Ovary (tissue), 3 donors: ENCODE data around the gene KRT7.

Experiments used
- POLR2A ChIP-seq: fragments of 450-650 bp; IDR thresholded peaks from one replicate; pipeline ENCODE4 v1.6.1; 2017; ENCODE audit warnings: antibody characterized with exemption, mild to moderate bottlenecking, moderate library complexity
- TF ChIP-seq, protein P1 (sequence below), 3 donors: fragments of 450-650 bp in 2 of 3; fragments of 200-600 bp in 1 of 3; IDR thresholded peaks; one replicate each; pipeline versions ENCODE4 v1.5.1 to v1.8.0; 2016 to 2022; ENCODE audit warnings: antibody characterized with exemption in 3 of 3, mild to moderate bottlenecking in 1 of 3
- donor health status: DM: no; HTN: no; CAD: no.

DNA sequence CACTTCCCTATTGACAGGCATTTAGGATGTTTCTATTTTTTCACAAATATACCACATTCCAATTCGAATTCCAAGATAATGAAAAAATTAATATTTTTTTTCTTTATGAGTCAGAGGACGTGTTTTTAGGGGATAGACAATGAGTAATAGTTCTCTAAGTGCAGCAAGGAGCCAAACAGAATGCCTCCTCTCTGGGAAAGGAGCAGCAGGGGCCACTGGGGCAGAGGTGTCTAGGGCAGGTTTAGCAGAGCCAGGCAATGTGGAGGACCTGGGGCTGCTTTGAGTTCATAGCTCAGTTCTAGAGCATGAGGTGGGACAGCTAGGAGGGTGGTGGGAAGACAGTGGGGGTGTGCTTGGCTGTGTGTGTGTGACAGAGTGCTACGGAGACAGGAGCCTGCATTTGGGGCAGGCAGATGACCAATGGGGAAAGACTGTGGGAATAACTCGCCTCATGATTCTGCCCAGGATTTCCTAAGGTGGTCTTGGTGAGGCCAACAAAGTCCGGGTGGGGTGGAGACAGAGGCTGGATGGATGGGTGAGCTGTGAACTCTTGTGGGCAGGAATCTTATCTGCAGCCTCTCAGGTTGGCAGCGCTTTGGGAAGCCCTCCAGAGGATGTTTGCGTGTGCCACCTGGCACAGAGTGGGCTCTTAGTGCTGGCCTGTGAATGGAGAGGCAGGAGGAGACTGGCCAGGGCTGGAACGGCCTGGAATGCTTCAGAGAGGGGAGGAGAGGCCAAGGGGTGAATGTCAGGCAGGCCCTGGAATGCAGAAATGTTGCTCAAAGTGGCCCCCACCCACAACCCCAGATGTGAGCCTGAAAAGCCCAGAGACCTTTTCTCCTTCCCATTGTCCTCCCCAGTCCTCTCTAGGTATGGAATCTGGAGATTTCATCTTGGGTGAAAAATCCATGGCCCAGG is 2.4 kb upstream of the KRT7 start:
- TF ChIP-seq, protein P1, sequence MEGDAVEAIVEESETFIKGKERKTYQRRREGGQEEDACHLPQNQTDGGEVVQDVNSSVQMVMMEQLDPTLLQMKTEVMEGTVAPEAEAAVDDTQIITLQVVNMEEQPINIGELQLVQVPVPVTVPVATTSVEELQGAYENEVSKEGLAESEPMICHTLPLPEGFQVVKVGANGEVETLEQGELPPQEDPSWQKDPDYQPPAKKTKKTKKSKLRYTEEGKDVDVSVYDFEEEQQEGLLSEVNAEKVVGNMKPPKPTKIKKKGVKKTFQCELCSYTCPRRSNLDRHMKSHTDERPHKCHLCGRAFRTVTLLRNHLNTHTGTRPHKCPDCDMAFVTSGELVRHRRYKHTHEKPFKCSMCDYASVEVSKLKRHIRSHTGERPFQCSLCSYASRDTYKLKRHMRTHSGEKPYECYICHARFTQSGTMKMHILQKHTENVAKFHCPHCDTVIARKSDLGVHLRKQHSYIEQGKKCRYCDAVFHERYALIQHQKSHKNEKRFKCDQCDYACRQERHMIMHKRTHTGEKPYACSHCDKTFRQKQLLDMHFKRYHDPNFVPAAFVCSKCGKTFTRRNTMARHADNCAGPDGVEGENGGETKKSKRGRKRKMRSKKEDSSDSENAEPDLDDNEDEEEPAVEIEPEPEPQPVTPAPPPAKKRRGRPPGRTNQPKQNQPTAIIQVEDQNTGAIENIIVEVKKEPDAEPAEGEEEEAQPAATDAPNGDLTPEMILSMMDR (IDR thresholded peaks at IDR 0.05): no peak
- no peak for TF ChIP-seq POLR2A
